SK-N-MC (cell line): Measurements from ENCODE around the gene HCFC1.
A peak's percentile ranks its signal among the peaks of the same experiment; 100 is the strongest.

Experiments
- EZH2 ChIP-seq: fragments of 200-600 bp; sonication (generic); IDR thresholded peaks from one replicate; pipeline ENCODE4 v1.6.1; 2017; ENCODE audit warnings: antibody characterized with exemption
- POLR2AphosphoS5 ChIP-seq: IDR thresholded peaks from 2 replicates; pipeline ENCODE4 v1.6.1; 2012; ENCODE audit warnings: mild to moderate bottlenecking, low read depth, low read length, borderline replicate concordance

GRCh38 chrX:153970357-153971123, 1.1 kb downstream of the HCFC1 start:
- TF ChIP-seq POLR2AphosphoS5 (peak; percentile 12; the same call in 1 of the 2 replicates), EZH2 (no peak)
